Spleen (tissue), 11 donors: Measurements from ENCODE around the gene ACSM3. TPM values are rescaled to one million over a fixed set of nuclear protein-coding genes. Genes with fewer than 3 reads are reported as not detected.

Source experiments
- DNase-seq: peaks from one replicate; pipeline ENCODE4 v3.0.0-alpha.2; 2020
- H3K27ac ChIP-seq, 8 donors: fragments of 200-600 bp; sonication (generic) in 7 of 8; 1 replicate in 4 of 8; 2 replicates in 4 of 8; pipeline versions ENCODE4 v1.5.0 to v1.8.0; 2016 to 2021; ENCODE audit warnings: inconsistent platforms in 4 of 8, mild to moderate bottlenecking in 4 of 8, moderate library complexity in 1 of 8
- H3K27me3 ChIP-seq, 7 donors: fragments of 200-600 bp; sonication (generic) in 6 of 7; replicated peaks in 1 of 7; 1 replicate in 4 of 7; 2 replicates in 3 of 7; pipeline versions ENCODE4 v1.5.0 to v1.8.0; 2016 to 2021; ENCODE audit warnings: inconsistent platforms in 3 of 7, mild to moderate bottlenecking in 1 of 7
- H3K36me3 ChIP-seq, 6 donors: fragments of 200-600 bp; sonication (generic) in 5 of 6; 1 replicate in 4 of 6; 2 replicates in 2 of 6; pipeline versions ENCODE4 v1.5.0 to v1.8.0; 2016 to 2021; ENCODE audit warnings: inconsistent platforms in 2 of 6
- H3K4me1 ChIP-seq, 6 donors: fragments of 200-600 bp; sonication (generic) in 5 of 6; 1 replicate in 3 of 6; 2 replicates in 3 of 6; pipeline versions ENCODE4 v1.5.0 to v1.8.0; 2016 to 2021; ENCODE audit warnings: inconsistent platforms in 3 of 6
- H3K4me3 ChIP-seq, 8 donors: fragments of 200-600 bp; sonication (generic) in 7 of 8; 1 replicate in 4 of 8; 2 replicates in 4 of 8; pipeline versions ENCODE4 v1.5.0 to v1.8.0; 2016 to 2021; ENCODE audit warnings: inconsistent platforms in 4 of 8, mild to moderate bottlenecking in 4 of 8, moderate library complexity in 2 of 8
- H3K9me3 ChIP-seq, 8 donors: fragments of 200-600 bp; sonication (generic) in 7 of 8; 1 replicate in 4 of 8; 2 replicates in 4 of 8; pipeline versions ENCODE4 v1.5.0 to v1.8.0; 2016 to 2021; ENCODE audit warnings: inconsistent platforms in 4 of 8
- POLR2A ChIP-seq, 3 donors: fragments of 450-650 bp; IDR thresholded peaks; one replicate each; pipeline ENCODE4 v1.5.1; 2017; ENCODE audit warnings: antibody characterized with exemption in 3 of 3, mild to moderate bottlenecking in 1 of 3
- POLR2AphosphoS5 ChIP-seq, 3 donors: sonication (generic); formaldehyde crosslinking; IDR thresholded peaks; one replicate each; pipeline ENCODE4 v1.5.1; 2017; ENCODE audit warnings: antibody characterized with exemption in 3 of 3
- WGBS, 5 donors: extraction: QIAGEN DNeasy Blood & Tissue Kit in 3 of 5; methylation state at CpG; one replicate each; pipeline versions ENCODE4 v1.1.5 to v1.1.7; 2013 to 2018; 5-methylcytosine and 5-hydroxymethylcytosine counted together
- intact Hi-C: fragments of 100-400 bp; cut with DNase I; formaldehyde crosslinking; loops from one replicate; pipeline ENCODE4 v1.15.0; 2023; ENCODE audit warnings: low total_unique reads
- polyA plus RNA-seq, 3 donors: library from polyadenylated mRNA; stranded (reverse); fragments of 200-250 nt; gene quantifications; one replicate each; pipeline ENCODE4 v1.2.1, GENCODE V29; 2013
- total RNA-seq, 7 donors: library from RNA; depleted of rRNA in 3 of 7; stranded (reverse); fragments of >200 nt in 3 of 7; fragmentation: NEBNext Ultra II Directional in 4 of 7; extraction: Animal tissue kit (Norgen Biotek cat#: 25700) in 4 of 7; gene quantifications; one replicate each; pipeline versions ENCODE4 v1.1.0 to v1.2.1, GENCODE V29; 2016 to 2021
- TF ChIP-seq, protein P1 (sequence below), 11 experiments: fragments of 200-600 bp in 7 of 11; fragments of 450-650 bp in 4 of 11; sonication (generic) in 4 of 11; IDR thresholded peaks in 8 of 11; conservative IDR thresholded peaks in 3 of 11; 1 replicate in 7 of 11; 2 replicates in 4 of 11; pipeline versions ENCODE4 v1.4.0 to v1.8.0; 2016 to 2021; ENCODE audit warnings: antibody characterized with exemption in 11 of 11, inconsistent platforms in 4 of 11, mild to moderate bottlenecking in 1 of 11
- donor health status: healthy with polysubstance abuse.
- donor health status: DM: no; HTN: no; CAD: no; lungs with moderate emphysema.
- donor health status: DM: no; HTN: no; CAD: no.
- donor health status: Bipolar disorder and iron deficiency.
- donor health status: healthy.
- donor health status: DM: no; HTN: no; CAD: no.
- donor health status: DM: yes; HTN: yes; CAD: no.

The ACSM3 gene
- total and polyA plus RNA-seq, 10 donors = 2.6 to 9.0 (median 4.2) TPM

- H3K36me3 ChIP-seq = peaks cover 0 to 20% (median 0%) of the 10 kb centered on the region in 6 donors
- no peak overlapping the region for H3K27ac ChIP-seq
- H3K9me3 ChIP-seq = no peaks in the 10 kb centered on the region
- no peak overlapping the region for H3K4me3 ChIP-seq
- peaks cover 0 to 13% (median 0%) of the 10 kb centered on the region in 6 donors for H3K4me1 ChIP-seq
- 96 to 99% (median 98%) methylated on average over 4 of the region's 4 CpGs for WGBS, 5 donors
- intact Hi-C loops = no loop called here
- TF ChIP-seq POLR2A (IDR thresholded peaks at IDR 0.05) (no peak), POLR2AphosphoS5 (IDR thresholded peaks at IDR 0.05) (no peak)
- TF ChIP-seq, protein P1, sequence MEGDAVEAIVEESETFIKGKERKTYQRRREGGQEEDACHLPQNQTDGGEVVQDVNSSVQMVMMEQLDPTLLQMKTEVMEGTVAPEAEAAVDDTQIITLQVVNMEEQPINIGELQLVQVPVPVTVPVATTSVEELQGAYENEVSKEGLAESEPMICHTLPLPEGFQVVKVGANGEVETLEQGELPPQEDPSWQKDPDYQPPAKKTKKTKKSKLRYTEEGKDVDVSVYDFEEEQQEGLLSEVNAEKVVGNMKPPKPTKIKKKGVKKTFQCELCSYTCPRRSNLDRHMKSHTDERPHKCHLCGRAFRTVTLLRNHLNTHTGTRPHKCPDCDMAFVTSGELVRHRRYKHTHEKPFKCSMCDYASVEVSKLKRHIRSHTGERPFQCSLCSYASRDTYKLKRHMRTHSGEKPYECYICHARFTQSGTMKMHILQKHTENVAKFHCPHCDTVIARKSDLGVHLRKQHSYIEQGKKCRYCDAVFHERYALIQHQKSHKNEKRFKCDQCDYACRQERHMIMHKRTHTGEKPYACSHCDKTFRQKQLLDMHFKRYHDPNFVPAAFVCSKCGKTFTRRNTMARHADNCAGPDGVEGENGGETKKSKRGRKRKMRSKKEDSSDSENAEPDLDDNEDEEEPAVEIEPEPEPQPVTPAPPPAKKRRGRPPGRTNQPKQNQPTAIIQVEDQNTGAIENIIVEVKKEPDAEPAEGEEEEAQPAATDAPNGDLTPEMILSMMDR (IDR thresholded peaks at IDR 0.05 in 8 of 11, conservative IDR thresholded peaks at IDR 0.05 in 3 of 11) = no peak
- H3K27me3 ChIP-seq = no peaks in the 10 kb centered on the region
- DNase-seq = no peak
These were observed 55.2 kb downstream of the ACSM3 start for GRCh38 chr16:20818929-20819585.

GRCh38 chr16:20821682-20822081 is 57.9 kb downstream of the ACSM3 start:
- WGBS, 5 donors = 74 to 78% (median 77%) methylated on average over 4 of the region's 4 CpGs
- intact Hi-C loops = no loop called here

GRCh38 chr16:20822521-20823325 is 58.9 kb downstream of the ACSM3 start:
- Histone ChIP-seq H3K27ac (no peak overlapping the region), H3K27me3 (no peaks in the 10 kb centered on the region), H3K4me3 (no peak overlapping the region), H3K9me3 (no peaks in the 10 kb centered on the region), H3K4me1 (peaks cover 0 to 13% (median 0%) of the 10 kb centered on the region in 6 donors), H3K36me3 (peaks cover 0 to 24% (median 0%) of the 10 kb centered on the region in 6 donors)
- TF ChIP-seq POLR2A (IDR thresholded peaks at IDR 0.05) = no peak
- no peak for TF ChIP-seq POLR2AphosphoS5 (IDR thresholded peaks at IDR 0.05)
- TF ChIP-seq, protein P1 (IDR thresholded peaks at IDR 0.05 in 8 of 11, conservative IDR thresholded peaks at IDR 0.05 in 3 of 11) = no peak
- no peak for DNase-seq
- intact Hi-C loops = no loop called here
- WGBS, 5 donors = 50 to 64% (median 52%) methylated on average over 3 of the region's 3 CpGs

More at GRCh38 chr16:20821682-20822081, 57.9 kb downstream of the ACSM3 start:
- Histone ChIP-seq H3K4me3 (no peak overlapping the region), H3K9me3 (no peaks in the 10 kb centered on the region), H3K27ac (no peak overlapping the region), H3K36me3 (peaks cover 0 to 18% (median 0%) of the 10 kb centered on the region in 6 donors), H3K27me3 (no peaks in the 10 kb centered on the region), H3K4me1 (peaks cover 0 to 13% (median 0%) of the 10 kb centered on the region in 6 donors)
- DNase-seq = no peak
- no peak for TF ChIP-seq POLR2A (IDR thresholded peaks at IDR 0.05)
- no peak for TF ChIP-seq POLR2AphosphoS5 (IDR thresholded peaks at IDR 0.05)
- TF ChIP-seq, protein P1 (IDR thresholded peaks at IDR 0.05 in 8 of 11, conservative IDR thresholded peaks at IDR 0.05 in 3 of 11) = no peak

DNA sequence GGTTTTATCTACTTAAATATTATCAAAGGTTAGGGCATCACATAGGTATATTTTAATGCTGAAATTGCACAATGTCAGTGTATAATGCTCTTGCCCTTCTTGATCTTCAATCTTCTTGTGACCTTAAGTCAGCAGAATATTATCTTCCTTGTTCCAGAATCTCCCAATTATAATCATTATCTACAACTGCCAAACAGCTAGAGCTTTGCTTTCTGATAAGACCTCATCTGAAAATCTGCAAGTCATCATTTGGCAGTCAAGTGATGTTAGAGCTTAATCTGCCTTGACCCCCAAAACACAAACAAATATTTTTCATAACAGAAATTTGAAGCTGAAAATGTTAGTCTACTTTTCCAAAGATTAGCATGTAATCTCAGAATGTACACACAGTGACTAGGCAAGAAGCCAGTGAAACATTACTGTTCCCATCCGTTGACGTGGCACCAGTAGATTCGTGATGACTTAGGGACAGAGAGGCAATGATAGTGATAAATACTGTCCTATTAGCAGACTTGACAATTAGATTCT is 62.3 kb downstream of the ACSM3 start:
- intact Hi-C loops = no loop called here
- no peak overlapping the region for H3K27ac ChIP-seq
- no peaks in the 10 kb centered on the region for H3K27me3 ChIP-seq
- 67 to 94% (median 81%) methylated on average over 3 of the region's 3 CpGs for WGBS, 5 donors
- no peaks in the 10 kb centered on the region for H3K9me3 ChIP-seq
- TF ChIP-seq POLR2AphosphoS5 (IDR thresholded peaks at IDR 0.05) = no peak
- no peak for TF ChIP-seq POLR2A (IDR thresholded peaks at IDR 0.05)
- TF ChIP-seq, protein P1 (IDR thresholded peaks at IDR 0.05 in 8 of 11, conservative IDR thresholded peaks at IDR 0.05 in 3 of 11) = no peak
- H3K4me3 ChIP-seq = no peak overlapping the region
- no peak for DNase-seq
- H3K36me3 ChIP-seq = peaks cover 0 to 34% (median 0%) of the 10 kb centered on the region in 6 donors
- peaks cover 0 to 8% (median 0%) of the 10 kb centered on the region in 6 donors for H3K4me1 ChIP-seq
